ENCODE results near the gene ITGB5. TPM values are rescaled to one million over a fixed set of nuclear protein-coding genes. Genes with fewer than 3 reads are reported as not detected.
A peak's percentile ranks its signal among the peaks of the same experiment; 100 is the strongest.

The ITGB5 gene
- total RNA-seq: 100 to 1,000 TPM; 114 to 217 (median 193) TPM

- Histone ChIP-seq H3K9me3 (no peaks in the 10 kb centered on the region), H3K4me3 (peak within 1 kb of the TSS; percentile 72 to 88 (median 78)), H3K36me3 (no peaks in the 10 kb centered on the region), H3K4me1 (peaks cover 0 to 42% (median 9%) of the 10 kb centered on the region in 4 donors), H3K27ac (peak within 1 kb of the TSS; percentile 75 to 90 (median 88)), H3K27me3 (no peaks in the 10 kb centered on the region)
- DNase-seq (ENCODE audit: low spot score in 2 of 2): peak; percentile 54 to 66
- TF ChIP-seq POLR2A (IDR thresholded peaks at IDR 0.05) (peak; percentile 48 to 58), EP300 (IDR thresholded peaks at IDR 0.05) (peak in 1 of 2 donors; percentile 65), CTCF (IDR thresholded peaks at IDR 0.05) (peak in 1 of 5 experiments; percentile 37)
- 6% methylated on average over 48 to 59 of the region's 78 CpGs for WGBS, 2 donors
These were observed at the start of gene ITGB5 for GRCh38 chr3:124887177-124887931. Gene ITGB5 (minus strand): TSS chr3:124887365. CDS start chr3:124887000, 365 bp downstream.

- TF ChIP-seq POLR2A (IDR thresholded peaks at IDR 0.05) (no peak), EP300 (IDR thresholded peaks at IDR 0.05) (no peak), CTCF (IDR thresholded peaks at IDR 0.05) (no peak)
- H3K9me3 ChIP-seq: no peaks in the 10 kb centered on the region
These were observed 48.8 kb upstream of the ITGB5 start for GRCh38 chr3:124935794-124936542.

GRCh38 chr3:124935264-124935663 lies 48.1 kb upstream of the ITGB5 start:
- H3K27ac ChIP-seq: no peak overlapping the region
- H3K27me3 ChIP-seq: no peaks in the 10 kb centered on the region
- no peaks in the 10 kb centered on the region for H3K36me3 ChIP-seq
- H3K9me3 ChIP-seq: no peaks in the 10 kb centered on the region
- no peak overlapping the region for H3K4me3 ChIP-seq
- DNase-seq (ENCODE audit: low spot score in 2 of 2): no peak
- no peaks in the 10 kb centered on the region for H3K4me1 ChIP-seq
- TF ChIP-seq POLR2A (IDR thresholded peaks at IDR 0.05) (no peak), EP300 (IDR thresholded peaks at IDR 0.05) (no peak), CTCF (IDR thresholded peaks at IDR 0.05) (no peak)

More at GRCh38 chr3:124935794-124936542, 48.8 kb upstream of the ITGB5 start:
- 55 to 64% methylated on average over 5 of the region's 5 CpGs for WGBS, 2 donors
- Histone ChIP-seq H3K4me1 (no peaks in the 10 kb centered on the region), H3K27me3 (no peaks in the 10 kb centered on the region), H3K36me3 (no peaks in the 10 kb centered on the region), H3K27ac (no peak overlapping the region), H3K4me3 (no peak overlapping the region)
- DNase-seq (ENCODE audit: low spot score in 2 of 2): no peak

GRCh38 chr3:124934577-124934976 lies 47.4 kb upstream of the ITGB5 start, which contains the start of gene MUC13:
Gene MUC13 (minus strand): TSS chr3:124934751. CDS start chr3:124934712, 39 bp downstream.
- TF ChIP-seq POLR2A (IDR thresholded peaks at IDR 0.05) (no peak), EP300 (IDR thresholded peaks at IDR 0.05) (no peak), CTCF (IDR thresholded peaks at IDR 0.05) (no peak)
- Histone ChIP-seq H3K4me3 (peak within 1 kb of the TSS in 1 of 4 donors; percentile 29), H3K27ac (peak within 1 kb of the TSS in 1 of 4 donors; percentile 43), H3K36me3 (no peaks in the 10 kb centered on the region), H3K27me3 (no peaks in the 10 kb centered on the region), H3K9me3 (no peaks in the 10 kb centered on the region), H3K4me1 (no peaks in the 10 kb centered on the region)
- 88% methylated on average over 5 of the region's 5 CpGs for WGBS, 2 donors
- DNase-seq (ENCODE audit: low spot score in 2 of 2): no peak
